ENCODE data around the gene LHX6.

The LHX6 gene

DNA sequence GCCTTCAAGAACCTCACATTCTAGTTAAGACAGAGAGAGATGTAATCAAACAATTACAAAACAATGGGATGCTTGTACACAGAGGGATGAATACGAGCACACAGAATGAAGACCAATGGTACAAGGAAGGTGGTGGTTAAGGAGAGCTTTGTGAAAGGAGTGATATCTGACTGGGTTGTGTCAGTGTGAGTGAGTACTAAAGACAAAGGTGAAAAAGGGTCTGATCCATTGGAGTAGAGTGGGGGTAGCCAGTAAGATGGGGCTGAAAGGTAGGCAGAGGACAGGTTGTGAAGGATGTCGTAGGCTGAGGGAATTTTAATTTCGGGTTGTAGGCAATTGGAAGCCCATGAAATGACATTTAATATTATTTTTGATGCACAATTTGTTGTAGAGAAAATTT is 26.0 kb upstream of the LHX6 start:
- TF ChIP-seq ZFX (IDR thresholded peaks at IDR 0.05; ENCODE audit: borderline replicate concordance) = no peak
- TF ChIP-seq, protein P1, sequence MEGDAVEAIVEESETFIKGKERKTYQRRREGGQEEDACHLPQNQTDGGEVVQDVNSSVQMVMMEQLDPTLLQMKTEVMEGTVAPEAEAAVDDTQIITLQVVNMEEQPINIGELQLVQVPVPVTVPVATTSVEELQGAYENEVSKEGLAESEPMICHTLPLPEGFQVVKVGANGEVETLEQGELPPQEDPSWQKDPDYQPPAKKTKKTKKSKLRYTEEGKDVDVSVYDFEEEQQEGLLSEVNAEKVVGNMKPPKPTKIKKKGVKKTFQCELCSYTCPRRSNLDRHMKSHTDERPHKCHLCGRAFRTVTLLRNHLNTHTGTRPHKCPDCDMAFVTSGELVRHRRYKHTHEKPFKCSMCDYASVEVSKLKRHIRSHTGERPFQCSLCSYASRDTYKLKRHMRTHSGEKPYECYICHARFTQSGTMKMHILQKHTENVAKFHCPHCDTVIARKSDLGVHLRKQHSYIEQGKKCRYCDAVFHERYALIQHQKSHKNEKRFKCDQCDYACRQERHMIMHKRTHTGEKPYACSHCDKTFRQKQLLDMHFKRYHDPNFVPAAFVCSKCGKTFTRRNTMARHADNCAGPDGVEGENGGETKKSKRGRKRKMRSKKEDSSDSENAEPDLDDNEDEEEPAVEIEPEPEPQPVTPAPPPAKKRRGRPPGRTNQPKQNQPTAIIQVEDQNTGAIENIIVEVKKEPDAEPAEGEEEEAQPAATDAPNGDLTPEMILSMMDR (IDR thresholded peaks at IDR 0.05) = no peak
- no peak overlapping the region for H3K27ac ChIP-seq

DNA sequence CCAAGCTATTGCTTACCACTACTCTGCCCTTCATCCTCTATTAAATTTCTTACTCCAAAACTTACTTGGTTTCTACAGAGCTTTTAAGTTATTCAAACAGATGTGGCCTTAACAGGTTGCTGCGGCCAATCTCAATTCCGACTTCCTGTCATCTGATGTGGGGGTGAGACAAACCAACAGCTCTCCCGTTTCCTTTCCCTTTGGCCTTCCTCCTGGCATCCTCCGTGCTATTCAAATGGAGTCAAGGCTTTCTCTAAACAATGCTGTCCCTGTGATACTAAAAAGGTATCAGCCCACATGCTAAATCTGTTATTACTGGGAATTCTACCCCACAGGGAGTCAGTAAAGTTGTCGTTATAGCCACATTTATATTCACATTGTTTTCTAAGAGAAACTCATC is 24.0 kb upstream of the LHX6 start:
- TF ChIP-seq ZFX (IDR thresholded peaks at IDR 0.05; ENCODE audit: borderline replicate concordance) = no peak
- TF ChIP-seq, protein P1 (IDR thresholded peaks at IDR 0.05) = no peak
- no peak overlapping the region for H3K27ac ChIP-seq

DNA sequence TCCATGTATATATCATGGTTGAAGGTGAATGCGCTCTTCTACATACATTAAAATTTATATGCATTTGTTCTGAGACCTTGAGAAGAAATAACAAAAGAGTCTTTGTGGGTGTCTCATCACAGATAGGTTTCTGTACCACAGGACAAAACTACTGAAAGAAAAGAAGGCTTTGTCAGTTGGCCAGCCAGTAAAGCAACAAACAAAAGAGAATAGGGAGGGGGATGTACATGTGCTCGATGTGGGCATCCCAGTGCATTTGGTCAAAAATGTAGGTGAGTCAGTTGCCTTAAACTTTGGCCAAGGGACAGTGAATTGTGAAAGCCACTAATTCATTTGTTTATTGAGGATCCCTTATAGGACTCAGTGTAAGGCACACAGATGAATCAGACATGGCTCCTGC is 22.6 kb upstream of the LHX6 start:
- no peak for TF ChIP-seq ZFX (IDR thresholded peaks at IDR 0.05; ENCODE audit: borderline replicate concordance)
- TF ChIP-seq, protein P1 (IDR thresholded peaks at IDR 0.05) = no peak
- no peak overlapping the region for H3K27ac ChIP-seq

DNA sequence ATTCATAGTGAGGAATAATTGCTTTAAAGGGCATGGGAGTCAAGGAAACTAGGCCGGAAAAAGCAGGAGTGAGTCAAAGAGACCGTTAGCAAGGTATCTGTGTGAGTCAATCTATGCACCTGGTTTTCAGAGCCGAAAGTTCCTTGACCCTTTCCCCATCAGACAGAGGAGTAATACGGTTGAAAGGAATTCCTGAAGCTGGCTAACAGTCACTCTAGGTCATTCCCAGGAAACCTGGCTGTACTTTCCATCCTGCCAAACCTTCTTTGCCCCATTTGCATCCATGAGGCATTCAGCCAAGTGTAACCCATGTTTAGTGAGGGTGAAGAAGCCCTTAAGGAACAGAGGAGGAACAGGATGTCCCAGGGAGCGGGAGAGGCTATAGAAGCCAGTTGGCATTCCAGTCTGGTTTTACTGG is 19.7 kb upstream of the LHX6 start:
- H3K27ac ChIP-seq = peak overlapping the region; percentile 29
- TF ChIP-seq, protein P1 (IDR thresholded peaks at IDR 0.05) = no peak

DNA sequence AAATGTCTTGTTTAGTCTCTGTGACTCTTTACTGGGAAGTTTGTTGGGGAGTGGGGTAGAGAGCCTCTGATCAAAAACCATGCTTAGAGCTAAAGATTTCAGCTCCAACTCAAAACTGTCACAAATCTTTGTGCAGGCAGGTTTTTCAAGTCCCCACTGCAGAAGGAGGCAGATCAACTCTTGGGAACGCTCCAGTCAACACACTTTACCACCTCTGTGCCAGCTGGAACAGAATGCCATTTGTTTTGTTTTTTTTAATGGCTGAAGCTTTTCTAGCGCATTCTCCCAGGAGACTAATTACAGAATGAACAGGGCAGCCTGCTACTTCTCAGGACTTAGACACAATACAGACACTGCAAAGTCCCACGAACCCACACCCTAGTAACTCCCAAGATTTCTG is 17.9 kb upstream of the LHX6 start:
- TF ChIP-seq, protein P1 (IDR thresholded peaks at IDR 0.05) = no peak
- no peak for TF ChIP-seq ZFX (IDR thresholded peaks at IDR 0.05; ENCODE audit: borderline replicate concordance)
- H3K27ac ChIP-seq = peak overlapping the region; percentile 49

DNA sequence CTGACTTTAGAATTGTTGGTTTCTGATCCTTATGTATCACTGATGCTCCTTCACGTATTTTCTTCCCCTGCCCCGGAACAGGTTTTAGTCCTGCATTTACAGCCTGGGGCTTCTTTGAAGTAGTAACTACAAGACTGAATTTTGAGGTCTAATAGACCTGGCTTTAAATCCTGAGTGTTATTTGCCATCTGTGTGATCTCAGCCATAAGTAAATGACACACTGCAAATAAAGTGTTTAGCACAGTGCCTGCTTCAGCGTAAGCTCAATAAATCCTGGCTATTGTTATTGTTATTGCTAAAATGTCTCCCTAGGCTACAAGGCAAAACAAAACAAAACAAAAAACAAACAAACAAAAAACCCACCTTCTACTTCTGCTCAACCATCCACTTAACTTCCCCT is 15.6 kb upstream of the LHX6 start:
- TF ChIP-seq, protein P1 (IDR thresholded peaks at IDR 0.05) = no peak
- TF ChIP-seq ZFX (IDR thresholded peaks at IDR 0.05; ENCODE audit: borderline replicate concordance) = no peak

DNA sequence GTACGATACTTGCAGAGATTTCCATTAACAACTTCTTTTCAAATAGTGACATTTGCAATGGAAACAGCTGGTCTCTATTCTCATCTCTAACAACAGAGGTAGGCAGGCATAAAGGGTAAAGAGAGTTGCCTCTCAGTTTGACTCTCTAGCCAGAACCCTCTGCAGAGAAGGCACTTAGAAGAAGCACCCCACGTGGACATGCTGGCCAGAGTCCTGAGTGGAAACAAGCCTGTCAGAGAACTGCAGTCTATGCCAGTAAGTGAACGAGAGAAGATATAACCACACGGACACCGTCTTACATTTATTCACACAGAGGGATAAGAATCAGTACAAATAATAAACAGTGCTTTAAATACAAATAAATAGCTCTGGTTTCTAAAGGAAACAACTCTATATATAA is 11.0 kb upstream of the LHX6 start:
- no peak for TF ChIP-seq ZFX (IDR thresholded peaks at IDR 0.05; ENCODE audit: borderline replicate concordance)
- TF ChIP-seq, protein P1 (IDR thresholded peaks at IDR 0.05) = no peak
- H3K27ac ChIP-seq = no peak overlapping the region

More for the DNA sequence above, 15.6 kb upstream of the LHX6 start:
- no peak overlapping the region for H3K27ac ChIP-seq

Measured in 22Rv1 (cell line).